Smooth muscle cell (in vitro differentiated cells): ENCODE results near the gene B3GNT3. TPM values are rescaled to one million over a fixed set of nuclear protein-coding genes. Genes with fewer than 3 reads are reported as not detected.

Source experiments
- DNase-seq: peaks from one replicate; lab custom pipeline; 2025; ENCODE audit not compliant: unreplicated experiment; lab: John Stamatoyannopoulos, UW
- H2AFZ ChIP-seq: fragments of 200-600 bp; sonication (generic); 2 replicates; pipeline ENCODE4 v1.6.0; 2016; ENCODE audit warnings: antibody characterized with exemption, low read depth, mild to moderate bottlenecking
- H3F3A ChIP-seq: fragments of 200-600 bp; sonication (generic); 2 replicates; pipeline ENCODE4 v1.6.0; 2017; ENCODE audit warnings: antibody characterized with exemption, low read depth
- H3K27ac ChIP-seq: fragments of 200-600 bp; sonication (generic); 2 replicates; pipeline ENCODE4 v1.5.1; 2016; ENCODE audit warnings: low read depth, mild to moderate bottlenecking
- H3K27me3 ChIP-seq: fragments of 200-600 bp; sonication (generic); 2 replicates; pipeline ENCODE4 v1.6.1; 2016; ENCODE audit warnings: low read depth, mild to moderate bottlenecking
- H3K36me3 ChIP-seq: fragments of 200-600 bp; sonication (generic); 2 replicates; pipeline ENCODE4 v1.5.1; 2016; ENCODE audit warnings: low read depth
- H3K4me1 ChIP-seq: fragments of 200-600 bp; sonication (generic); 2 replicates; pipeline ENCODE4 v1.5.1; 2016; ENCODE audit warnings: low read depth
- H3K4me2 ChIP-seq: fragments of 200-600 bp; sonication (generic); 2 replicates; pipeline ENCODE4 v1.6.0; 2016; ENCODE audit warnings: mild to moderate bottlenecking
- H3K4me3 ChIP-seq: fragments of 200-600 bp; sonication (generic); 2 replicates; pipeline ENCODE4 v1.5.1; 2016; ENCODE audit warnings: mild to moderate bottlenecking
- H3K79me2 ChIP-seq: fragments of 200-600 bp; sonication (generic); 2 replicates; pipeline ENCODE4 v1.6.0; 2016; ENCODE audit warnings: low read depth, mild to moderate bottlenecking
- H3K9ac ChIP-seq: fragments of 200-600 bp; sonication (generic); 2 replicates; pipeline ENCODE4 v1.6.0; 2016; ENCODE audit warnings: low read depth
- H3K9me3 ChIP-seq: fragments of 200-600 bp; sonication (generic); replicated peaks from 2 replicates; pipeline ENCODE4 v1.5.1; 2016; ENCODE audit warnings: low read depth
- H4K20me1 ChIP-seq: fragments of 200-600 bp; sonication (generic); 2 replicates; pipeline ENCODE4 v1.6.0; 2016; ENCODE audit warnings: low read depth
- CTCF ChIP-seq: fragments of 200-600 bp; sonication (generic); IDR thresholded peaks from 2 replicates; pipeline ENCODE4 v1.5.1; 2017; ENCODE audit warnings: borderline replicate concordance, mild to moderate bottlenecking, antibody characterized with exemption; ENCODE audit not compliant: insufficient read depth, poor library complexity, severe bottlenecking
- WGBS: methylation state at CpG from one replicate; pipeline ENCODE4 v1.1.7; 2016; ENCODE audit warnings: low lambda C conversion rate; 5-methylcytosine and 5-hydroxymethylcytosine counted together
- polyA plus RNA-seq: library from polyadenylated mRNA; unstranded; fragments of >200 nt; fragmentation: Nextera tagmentation; extraction: Ambion mirVana; gene quantifications from 2 replicates; pipeline ENCODE4 v1.2.1, GENCODE V29; 2016
- total RNA-seq: library from RNA; depleted of rRNA; stranded (reverse); fragments of >200 nt; gene quantifications from 2 replicates; pipeline ENCODE4 v1.2.3, GENCODE V29; 2014

B3GNT3 gene
- total and polyA plus RNA-seq, 2 experiments from 2014 or later: 2.8 TPM; not detected in 1

GRCh38 chr19:17787274-17787913 lies 7.5 kb upstream of the B3GNT3 start:
- WGBS: 98% methylated on average over 14 of the region's 14 CpGs
- H3K9ac ChIP-seq: no peak overlapping the region
- TF ChIP-seq CTCF: no peak

GRCh38 chr19:17788632-17789031 lies 6.3 kb upstream of the B3GNT3 start:
- Histone ChIP-seq H3K36me3 (no peaks in the 10 kb centered on the region), H3K27ac (no peak overlapping the region), H3K9me3 (no peaks in the 10 kb centered on the region), H3F3A (no peaks in the 10 kb centered on the region), H3K4me3 (no peak overlapping the region), H4K20me1 (no peaks in the 10 kb centered on the region), H2AFZ (no peak overlapping the region), H3K79me2 (no peaks in the 10 kb centered on the region), H3K27me3 (peaks cover 5% of the 10 kb centered on the region), H3K4me2 (no peak overlapping the region), H3K9ac (no peak overlapping the region), H3K4me1 (no peaks in the 10 kb centered on the region)
- DNase-seq: no peak
- WGBS: 98% methylated on average over 2 of the region's 2 CpGs
- TF ChIP-seq CTCF: no peak

More at GRCh38 chr19:17787274-17787913, 7.5 kb upstream of the B3GNT3 start:
- no peaks in the 10 kb centered on the region for H3K27me3 ChIP-seq
- H3K79me2 ChIP-seq: no peaks in the 10 kb centered on the region
- H3K4me2 ChIP-seq: no peak overlapping the region
- no peak overlapping the region for H2AFZ ChIP-seq
- H3K36me3 ChIP-seq: no peaks in the 10 kb centered on the region
- H3K4me1 ChIP-seq: no peaks in the 10 kb centered on the region
- H3F3A ChIP-seq: no peaks in the 10 kb centered on the region
- DNase-seq: no peak
- no peaks in the 10 kb centered on the region for H3K9me3 ChIP-seq
- no peaks in the 10 kb centered on the region for H4K20me1 ChIP-seq
- H3K4me3 ChIP-seq: no peak overlapping the region
- no peak overlapping the region for H3K27ac ChIP-seq

GRCh38 chr19:17790059-17790780 lies 4.7 kb upstream of the B3GNT3 start:
- Histone ChIP-seq H3K9me3 (no peaks in the 10 kb centered on the region), H3K79me2 (no peaks in the 10 kb centered on the region), H3K36me3 (no peaks in the 10 kb centered on the region), H3F3A (no peaks in the 10 kb centered on the region), H4K20me1 (no peaks in the 10 kb centered on the region), H3K27me3 (peaks cover 21% of the 10 kb centered on the region), H3K4me1 (no peaks in the 10 kb centered on the region), H3K4me2 (no peak overlapping the region), H3K9ac (no peak overlapping the region), H3K4me3 (no peak overlapping the region), H3K27ac (no peak overlapping the region), H2AFZ (no peak overlapping the region)
- 71% methylated on average over 6 of the region's 6 CpGs for WGBS
- no peak for TF ChIP-seq CTCF
- no peak for DNase-seq
